ENCODE measurements around the gene ATP6V0D1.

Gene ATP6V0D1

GRCh38 chr16:67463691-67464090, 17.3 kb downstream of the ATP6V0D1 start:
- in situ Hi-C loops (cut with MboI; ENCODE audit: low pct_unique_long_range_greater_than_20kb, low sequenced_read_pairs, unreplicated experiment): no loop called here
- no peak for TF ChIP-seq CTCF (IDR thresholded peaks at IDR 0.05; ENCODE audit: extremely low read depth, insufficient read depth, missing control alignments)

GRCh38 chr16:67463059-67463458, 17.9 kb downstream of the ATP6V0D1 start:
- TF ChIP-seq CTCF (IDR thresholded peaks at IDR 0.05; ENCODE audit: extremely low read depth, insufficient read depth, missing control alignments): no peak
- in situ Hi-C loops (cut with MboI; ENCODE audit: low pct_unique_long_range_greater_than_20kb, low sequenced_read_pairs, unreplicated experiment): no loop called here
- DNase-seq (ENCODE audit: low spot score): no peak

More at GRCh38 chr16:67463691-67464090, 17.3 kb downstream of the ATP6V0D1 start:
- no peak for DNase-seq (ENCODE audit: low spot score)

GRCh38 chr16:67462279-67462655, 18.7 kb downstream of the ATP6V0D1 start:
- no peak for DNase-seq (ENCODE audit: low spot score)
- no peak for TF ChIP-seq CTCF (IDR thresholded peaks at IDR 0.05; ENCODE audit: extremely low read depth, insufficient read depth, missing control alignments)
- in situ Hi-C loops (cut with MboI; ENCODE audit: low pct_unique_long_range_greater_than_20kb, low sequenced_read_pairs, unreplicated experiment): no loop called here

- DNase-seq (ENCODE audit: low spot score): no peak
- in situ Hi-C loops (cut with MboI; ENCODE audit: low pct_unique_long_range_greater_than_20kb, low sequenced_read_pairs, unreplicated experiment): no loop called here
- TF ChIP-seq CTCF (IDR thresholded peaks at IDR 0.05; ENCODE audit: extremely low read depth, insufficient read depth, missing control alignments): no peak
Observed at GRCh38 chr16:67461600-67462278, 19.2 kb downstream of the ATP6V0D1 start.

GRCh38 chr16:67460961-67461360, 20.0 kb downstream of the ATP6V0D1 start:
- DNase-seq (ENCODE audit: low spot score): no peak
- no peak for TF ChIP-seq CTCF (IDR thresholded peaks at IDR 0.05; ENCODE audit: extremely low read depth, insufficient read depth, missing control alignments)
- in situ Hi-C loops (cut with MboI; ENCODE audit: low pct_unique_long_range_greater_than_20kb, low sequenced_read_pairs, unreplicated experiment): no loop called here

GRCh38 chr16:67460168-67460567, 20.8 kb downstream of the ATP6V0D1 start:
- TF ChIP-seq CTCF (IDR thresholded peaks at IDR 0.05; ENCODE audit: extremely low read depth, insufficient read depth, missing control alignments): no peak
- DNase-seq (ENCODE audit: low spot score): no peak
- in situ Hi-C loops (cut with MboI; ENCODE audit: low pct_unique_long_range_greater_than_20kb, low sequenced_read_pairs, unreplicated experiment): no loop called here

GRCh38 chr16:67459861-67460150, 21.2 kb downstream of the ATP6V0D1 start:
- TF ChIP-seq CTCF (IDR thresholded peaks at IDR 0.05; ENCODE audit: extremely low read depth, insufficient read depth, missing control alignments): no peak
- DNase-seq (ENCODE audit: low spot score): no peak
- in situ Hi-C loops (cut with MboI; ENCODE audit: low pct_unique_long_range_greater_than_20kb, low sequenced_read_pairs, unreplicated experiment): no loop called here

Measured in GM13977 (cell line).